ENCODE results near the gene ACTR1B. TPM values are rescaled to one million over a fixed set of nuclear protein-coding genes. Genes with fewer than 3 reads are reported as not detected.
A peak's percentile ranks its signal among the peaks of the same experiment; 100 is the strongest.

ACTR1B gene
- total RNA-seq, 1 donor from 2014 or later: 35.6 TPM

DNA sequence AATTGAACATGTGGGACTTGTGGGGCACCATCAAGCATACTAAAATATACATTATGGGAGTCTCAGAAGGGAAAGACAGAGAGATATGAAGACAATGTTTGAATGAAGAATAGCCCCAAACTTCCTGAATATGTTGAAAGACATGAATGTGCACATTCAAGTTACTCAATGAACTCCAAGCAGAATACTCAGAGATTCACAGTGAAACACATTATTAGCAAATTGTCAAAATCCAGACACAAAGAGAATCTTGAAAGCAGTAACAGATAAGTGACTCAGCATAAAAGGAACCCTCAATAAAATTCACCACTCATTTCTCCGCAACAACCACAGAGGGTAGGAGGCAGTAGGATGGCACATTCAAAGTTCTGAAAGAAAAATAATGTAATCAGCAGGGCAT is 14.5 kb upstream of the ACTR1B start:
- H3K4me1 ChIP-seq (ENCODE audit: insufficient read depth, low read length): peaks cover under 1% of the 10 kb centered on the region
- FAIRE-seq (no peak), DNase-seq (ENCODE audit: low read depth) (no peak)
- H2AFZ ChIP-seq (ENCODE audit: low read depth, low read length): no peak overlapping the region
- no peaks in the 10 kb centered on the region for H3K27me3 ChIP-seq (ENCODE audit: insufficient read depth, low read length)
- TF ChIP-seq, protein P1, sequence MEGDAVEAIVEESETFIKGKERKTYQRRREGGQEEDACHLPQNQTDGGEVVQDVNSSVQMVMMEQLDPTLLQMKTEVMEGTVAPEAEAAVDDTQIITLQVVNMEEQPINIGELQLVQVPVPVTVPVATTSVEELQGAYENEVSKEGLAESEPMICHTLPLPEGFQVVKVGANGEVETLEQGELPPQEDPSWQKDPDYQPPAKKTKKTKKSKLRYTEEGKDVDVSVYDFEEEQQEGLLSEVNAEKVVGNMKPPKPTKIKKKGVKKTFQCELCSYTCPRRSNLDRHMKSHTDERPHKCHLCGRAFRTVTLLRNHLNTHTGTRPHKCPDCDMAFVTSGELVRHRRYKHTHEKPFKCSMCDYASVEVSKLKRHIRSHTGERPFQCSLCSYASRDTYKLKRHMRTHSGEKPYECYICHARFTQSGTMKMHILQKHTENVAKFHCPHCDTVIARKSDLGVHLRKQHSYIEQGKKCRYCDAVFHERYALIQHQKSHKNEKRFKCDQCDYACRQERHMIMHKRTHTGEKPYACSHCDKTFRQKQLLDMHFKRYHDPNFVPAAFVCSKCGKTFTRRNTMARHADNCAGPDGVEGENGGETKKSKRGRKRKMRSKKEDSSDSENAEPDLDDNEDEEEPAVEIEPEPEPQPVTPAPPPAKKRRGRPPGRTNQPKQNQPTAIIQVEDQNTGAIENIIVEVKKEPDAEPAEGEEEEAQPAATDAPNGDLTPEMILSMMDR (IDR thresholded peaks at IDR 0.05; ENCODE audit: insufficient read depth, low read depth, low read length): no peak
- TF ChIP-seq EZH2 (IDR thresholded peaks at IDR 0.05; ENCODE audit: insufficient read depth, low read length): no peak
- H4K20me1 ChIP-seq (ENCODE audit: insufficient read depth, low read length): no peaks in the 10 kb centered on the region
- peaks cover 9% of the 10 kb centered on the region for H3K36me3 Mint-ChIP-seq (ENCODE audit: low read depth, unreplicated experiment)
- no peaks in the 10 kb centered on the region for H3K9me3 Mint-ChIP-seq (ENCODE audit: unreplicated experiment)
- no peaks in the 10 kb centered on the region for H3K36me3 ChIP-seq (ENCODE audit: insufficient read depth, low read length)
- peaks cover 5% of the 10 kb centered on the region for H3K4me1 Mint-ChIP-seq (ENCODE audit: low read depth, unreplicated experiment)
- no peak overlapping the region for H3K4me3 ChIP-seq (ENCODE audit: insufficient read depth, low read depth, low read length)
- H3K4me2 ChIP-seq (ENCODE audit: low read length): no peak overlapping the region
- H3K27me3 Mint-ChIP-seq (ENCODE audit: low read depth, unreplicated experiment): no peaks in the 10 kb centered on the region
- no peak overlapping the region for H3K9ac ChIP-seq (ENCODE audit: low read length)
- no peak overlapping the region for H3K27ac ChIP-seq (ENCODE audit: low read depth, low read length)
- H3K27ac Mint-ChIP-seq (ENCODE audit: unreplicated experiment): peak overlapping the region; percentile 3
- H3K4me3 Mint-ChIP-seq (ENCODE audit: unreplicated experiment): no peak overlapping the region
- no peaks in the 10 kb centered on the region for H3K9me3 ChIP-seq (ENCODE audit: insufficient read depth, low read depth, low read length)
- no peaks in the 10 kb centered on the region for H3K79me2 ChIP-seq (ENCODE audit: insufficient read depth, low read length)

DNA sequence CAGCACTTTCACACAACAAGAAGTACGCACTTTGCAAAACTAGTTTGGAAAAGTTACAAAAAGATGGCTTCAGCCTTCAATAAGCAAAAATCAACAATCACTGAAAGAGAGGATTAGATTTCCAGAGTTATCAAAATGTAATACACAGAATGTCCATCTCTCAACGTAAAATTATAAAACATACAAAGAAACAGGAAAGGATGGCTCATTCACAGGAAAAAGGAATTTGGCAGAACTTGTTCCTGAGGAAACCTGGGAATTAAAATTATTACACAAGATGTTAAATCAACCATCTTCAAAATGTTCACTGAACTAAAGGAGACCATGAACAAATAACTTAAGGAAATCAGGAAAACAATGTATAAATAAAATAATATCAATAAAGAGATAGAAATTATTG is 13.6 kb upstream of the ACTR1B start:
- H4K20me1 ChIP-seq (ENCODE audit: insufficient read depth, low read length): no peaks in the 10 kb centered on the region
- no peaks in the 10 kb centered on the region for H3K9me3 ChIP-seq (ENCODE audit: insufficient read depth, low read depth, low read length)
- no peak overlapping the region for H3K4me3 ChIP-seq (ENCODE audit: insufficient read depth, low read depth, low read length)
- FAIRE-seq (no peak), DNase-seq (ENCODE audit: low read depth) (no peak)
- no peak overlapping the region for H3K4me2 ChIP-seq (ENCODE audit: low read length)
- H3K36me3 ChIP-seq (ENCODE audit: insufficient read depth, low read length): no peaks in the 10 kb centered on the region
- H3K4me1 ChIP-seq (ENCODE audit: insufficient read depth, low read length): peaks cover 5% of the 10 kb centered on the region
- H3K9ac ChIP-seq (ENCODE audit: low read length): no peak overlapping the region
- no peak for TF ChIP-seq EZH2 (IDR thresholded peaks at IDR 0.05; ENCODE audit: insufficient read depth, low read length)
- TF ChIP-seq, protein P1 (IDR thresholded peaks at IDR 0.05; ENCODE audit: insufficient read depth, low read depth, low read length): no peak
- Mint-ChIP-seq H3K36me3 (ENCODE audit: low read depth, unreplicated experiment) (peaks cover 9% of the 10 kb centered on the region), H3K4me1 (ENCODE audit: low read depth, unreplicated experiment) (peaks cover 8% of the 10 kb centered on the region), H3K27ac (ENCODE audit: unreplicated experiment) (no peak overlapping the region), H3K9me3 (ENCODE audit: unreplicated experiment) (no peaks in the 10 kb centered on the region), H3K27me3 (ENCODE audit: low read depth, unreplicated experiment) (no peaks in the 10 kb centered on the region), H3K4me3 (ENCODE audit: unreplicated experiment) (no peak overlapping the region)
- H2AFZ ChIP-seq (ENCODE audit: low read depth, low read length): no peak overlapping the region
- H3K27me3 ChIP-seq (ENCODE audit: insufficient read depth, low read length): no peaks in the 10 kb centered on the region
- H3K79me2 ChIP-seq (ENCODE audit: insufficient read depth, low read length): no peaks in the 10 kb centered on the region
- no peak overlapping the region for H3K27ac ChIP-seq (ENCODE audit: low read depth, low read length)

DNA sequence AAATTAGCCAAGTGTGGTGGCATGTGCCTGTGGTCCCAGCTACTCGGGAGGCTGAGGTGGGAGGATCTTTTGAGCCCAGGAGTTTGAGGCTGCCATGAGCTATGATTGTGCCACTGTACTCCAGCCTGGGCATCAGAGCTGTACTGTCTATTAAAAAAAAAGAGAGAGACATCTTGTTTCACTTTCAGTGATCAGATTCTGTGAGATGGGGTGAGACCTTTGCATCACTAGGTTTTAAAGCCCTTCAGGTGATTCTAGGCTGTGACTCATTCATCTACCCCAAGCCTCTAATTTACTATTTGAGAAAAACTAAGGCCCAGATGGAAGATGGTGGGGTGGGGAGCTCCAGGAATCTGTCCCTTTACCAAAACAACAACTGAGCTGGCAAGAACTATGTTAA is 12.8 kb upstream of the ACTR1B start:
- H3K9ac ChIP-seq (ENCODE audit: low read length): no peak overlapping the region
- TF ChIP-seq, protein P1 (IDR thresholded peaks at IDR 0.05; ENCODE audit: insufficient read depth, low read depth, low read length): no peak
- no peak for TF ChIP-seq EZH2 (IDR thresholded peaks at IDR 0.05; ENCODE audit: insufficient read depth, low read length)
- H3K4me3 ChIP-seq (ENCODE audit: insufficient read depth, low read depth, low read length): no peak overlapping the region
- Mint-ChIP-seq H3K27ac (ENCODE audit: unreplicated experiment) (no peak overlapping the region), H3K36me3 (ENCODE audit: low read depth, unreplicated experiment) (peaks cover 9% of the 10 kb centered on the region), H3K27me3 (ENCODE audit: low read depth, unreplicated experiment) (no peaks in the 10 kb centered on the region), H3K4me3 (ENCODE audit: unreplicated experiment) (no peak overlapping the region), H3K9me3 (ENCODE audit: unreplicated experiment) (no peaks in the 10 kb centered on the region), H3K4me1 (ENCODE audit: low read depth, unreplicated experiment) (peaks cover 8% of the 10 kb centered on the region)
- H3K27me3 ChIP-seq (ENCODE audit: insufficient read depth, low read length): no peaks in the 10 kb centered on the region
- H3K36me3 ChIP-seq (ENCODE audit: insufficient read depth, low read length): no peaks in the 10 kb centered on the region
- H3K9me3 ChIP-seq (ENCODE audit: insufficient read depth, low read depth, low read length): no peaks in the 10 kb centered on the region
- H3K4me1 ChIP-seq (ENCODE audit: insufficient read depth, low read length): peaks cover 5% of the 10 kb centered on the region
- H4K20me1 ChIP-seq (ENCODE audit: insufficient read depth, low read length): no peaks in the 10 kb centered on the region
- DNase-seq (ENCODE audit: low read depth): no peak
- H3K4me2 ChIP-seq (ENCODE audit: low read length): no peak overlapping the region
- H3K27ac ChIP-seq (ENCODE audit: low read depth, low read length): no peak overlapping the region
- H3K79me2 ChIP-seq (ENCODE audit: insufficient read depth, low read length): no peaks in the 10 kb centered on the region
- no peak for FAIRE-seq
- H2AFZ ChIP-seq (ENCODE audit: low read depth, low read length): no peak overlapping the region

Data from astrocyte (in vitro differentiated cells and primary cell).